ENCODE data around the gene DPYSL4.

The DPYSL4 gene

DNA sequence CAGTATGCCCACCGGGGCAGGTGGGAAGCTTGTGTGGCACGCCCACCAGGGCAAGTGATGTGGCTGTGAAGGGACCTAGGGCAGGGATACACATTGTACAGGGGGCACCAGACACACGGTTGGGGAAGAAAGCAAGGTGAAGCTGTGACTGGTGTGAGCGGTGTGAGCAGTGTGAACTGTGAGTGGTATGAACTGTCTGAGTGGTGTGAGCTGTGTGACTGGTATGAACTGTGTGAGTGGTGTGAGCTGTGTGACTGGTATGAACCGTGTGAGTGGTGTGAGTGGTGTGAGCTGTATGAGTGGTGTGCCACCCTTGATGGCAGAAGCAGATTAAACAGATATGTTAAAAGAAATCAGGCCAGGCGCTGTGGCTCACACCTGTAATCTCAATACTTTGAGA lies 48.1 kb downstream of the DPYSL4 start:
- Histone ChIP-seq H3K27ac (no peak overlapping the region), H3K4me3 (no peak overlapping the region)
- no peak for DNase-seq (ENCODE audit: low spot score)
- TF ChIP-seq, protein P1, sequence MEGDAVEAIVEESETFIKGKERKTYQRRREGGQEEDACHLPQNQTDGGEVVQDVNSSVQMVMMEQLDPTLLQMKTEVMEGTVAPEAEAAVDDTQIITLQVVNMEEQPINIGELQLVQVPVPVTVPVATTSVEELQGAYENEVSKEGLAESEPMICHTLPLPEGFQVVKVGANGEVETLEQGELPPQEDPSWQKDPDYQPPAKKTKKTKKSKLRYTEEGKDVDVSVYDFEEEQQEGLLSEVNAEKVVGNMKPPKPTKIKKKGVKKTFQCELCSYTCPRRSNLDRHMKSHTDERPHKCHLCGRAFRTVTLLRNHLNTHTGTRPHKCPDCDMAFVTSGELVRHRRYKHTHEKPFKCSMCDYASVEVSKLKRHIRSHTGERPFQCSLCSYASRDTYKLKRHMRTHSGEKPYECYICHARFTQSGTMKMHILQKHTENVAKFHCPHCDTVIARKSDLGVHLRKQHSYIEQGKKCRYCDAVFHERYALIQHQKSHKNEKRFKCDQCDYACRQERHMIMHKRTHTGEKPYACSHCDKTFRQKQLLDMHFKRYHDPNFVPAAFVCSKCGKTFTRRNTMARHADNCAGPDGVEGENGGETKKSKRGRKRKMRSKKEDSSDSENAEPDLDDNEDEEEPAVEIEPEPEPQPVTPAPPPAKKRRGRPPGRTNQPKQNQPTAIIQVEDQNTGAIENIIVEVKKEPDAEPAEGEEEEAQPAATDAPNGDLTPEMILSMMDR (IDR thresholded peaks at IDR 0.05): no peak

DNA sequence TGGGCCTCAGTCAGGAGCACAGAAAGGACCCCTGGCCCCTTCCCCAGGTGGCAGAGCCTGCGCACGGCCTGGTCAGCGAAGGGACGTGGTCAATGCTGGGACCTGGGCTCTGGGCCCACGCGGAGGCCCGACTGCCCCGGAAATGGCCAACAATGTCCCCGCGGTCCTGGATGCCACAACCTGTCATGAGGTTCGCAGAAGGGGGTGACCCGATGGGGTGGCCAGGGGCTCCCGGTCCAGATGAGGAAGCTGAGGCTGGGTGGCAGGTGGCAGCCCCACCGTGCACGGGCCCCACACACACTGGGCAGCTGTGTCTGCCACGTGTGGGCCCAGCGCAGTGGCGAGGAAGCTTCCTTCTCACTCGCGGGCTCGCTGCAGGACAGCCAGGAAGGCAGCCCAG lies 49.4 kb downstream of the DPYSL4 start:
- DNase-seq (ENCODE audit: low spot score): no peak
- TF ChIP-seq, protein P1 (IDR thresholded peaks at IDR 0.05): no peak
- no peak overlapping the region for H3K4me3 ChIP-seq
- H3K27ac ChIP-seq: no peak overlapping the region

DNA sequence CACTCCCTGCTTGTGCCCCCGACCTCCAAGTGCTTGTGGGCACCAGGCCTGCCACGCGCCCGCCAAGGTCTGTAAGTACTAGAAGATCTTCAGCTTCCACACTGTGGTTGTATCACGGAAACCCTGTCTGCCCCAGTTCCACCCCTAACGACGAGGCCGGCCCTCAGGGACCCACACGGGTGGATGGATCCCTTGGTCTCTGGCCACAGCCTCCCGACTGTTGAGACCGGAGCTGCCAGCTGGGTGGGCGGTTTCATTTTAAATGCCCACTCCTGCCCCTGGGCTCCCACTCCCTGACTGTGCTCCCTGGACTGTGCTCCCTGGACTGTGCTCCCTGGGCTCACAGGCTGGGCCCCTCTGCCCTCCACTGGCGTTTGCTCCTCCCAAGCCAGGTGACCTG lies 50.1 kb downstream of the DPYSL4 start:
- TF ChIP-seq, protein P1 (IDR thresholded peaks at IDR 0.05): no peak
- no peak for DNase-seq (ENCODE audit: low spot score)
- H3K27ac ChIP-seq: no peak overlapping the region
- H3K4me3 ChIP-seq: no peak overlapping the region

DNA sequence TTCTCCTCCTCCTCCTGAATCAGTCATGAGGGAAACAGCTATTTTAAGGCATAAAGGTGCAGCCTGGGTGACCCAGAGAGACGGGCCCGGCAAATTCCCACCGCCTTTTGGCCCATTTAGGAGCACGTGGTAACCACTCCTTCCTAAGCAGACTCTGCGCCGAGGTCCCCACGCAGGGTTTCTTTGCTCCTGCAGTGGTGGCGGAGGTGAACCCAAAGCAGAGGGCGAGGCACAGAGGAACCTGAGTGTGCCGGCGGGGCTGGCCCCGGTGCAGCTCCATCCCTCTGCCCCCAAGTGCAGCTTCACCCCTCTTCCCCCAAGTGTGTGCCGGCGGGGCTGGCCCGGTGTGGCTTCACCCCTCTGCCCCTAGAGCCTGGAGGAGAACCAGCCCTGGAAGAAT lies 50.6 kb downstream of the DPYSL4 start:
- TF ChIP-seq, protein P1 (IDR thresholded peaks at IDR 0.05): no peak
- DNase-seq (ENCODE audit: low spot score): no peak
- H3K4me3 ChIP-seq: no peak overlapping the region

DNA sequence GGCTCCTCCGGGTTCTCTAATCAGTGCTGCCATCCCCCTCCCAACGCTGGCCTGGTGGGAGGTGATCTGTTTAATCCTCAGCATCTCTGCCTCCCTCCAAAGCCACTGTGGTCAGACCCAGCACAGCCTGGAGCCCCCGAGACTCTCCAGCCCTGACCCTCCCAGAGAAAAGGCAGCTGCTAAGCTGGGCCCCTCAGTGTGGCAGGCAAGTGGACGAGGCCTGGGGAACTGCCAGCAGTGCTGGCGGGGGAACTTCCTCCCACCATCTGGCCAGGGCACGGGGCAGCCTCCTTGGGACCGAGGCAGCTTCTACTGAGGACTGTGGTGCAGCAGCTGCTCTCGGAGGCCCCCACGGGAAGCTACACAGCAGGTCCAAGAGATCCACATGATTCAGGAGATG lies 51.1 kb downstream of the DPYSL4 start:
- Histone ChIP-seq H3K27ac (no peak overlapping the region), H3K4me3 (no peak overlapping the region)
- no peak for DNase-seq (ENCODE audit: low spot score)
- TF ChIP-seq, protein P1 (IDR thresholded peaks at IDR 0.05): no peak

More for the DNA sequence above, 50.6 kb downstream of the DPYSL4 start:
- no peak overlapping the region for H3K27ac ChIP-seq

DNA sequence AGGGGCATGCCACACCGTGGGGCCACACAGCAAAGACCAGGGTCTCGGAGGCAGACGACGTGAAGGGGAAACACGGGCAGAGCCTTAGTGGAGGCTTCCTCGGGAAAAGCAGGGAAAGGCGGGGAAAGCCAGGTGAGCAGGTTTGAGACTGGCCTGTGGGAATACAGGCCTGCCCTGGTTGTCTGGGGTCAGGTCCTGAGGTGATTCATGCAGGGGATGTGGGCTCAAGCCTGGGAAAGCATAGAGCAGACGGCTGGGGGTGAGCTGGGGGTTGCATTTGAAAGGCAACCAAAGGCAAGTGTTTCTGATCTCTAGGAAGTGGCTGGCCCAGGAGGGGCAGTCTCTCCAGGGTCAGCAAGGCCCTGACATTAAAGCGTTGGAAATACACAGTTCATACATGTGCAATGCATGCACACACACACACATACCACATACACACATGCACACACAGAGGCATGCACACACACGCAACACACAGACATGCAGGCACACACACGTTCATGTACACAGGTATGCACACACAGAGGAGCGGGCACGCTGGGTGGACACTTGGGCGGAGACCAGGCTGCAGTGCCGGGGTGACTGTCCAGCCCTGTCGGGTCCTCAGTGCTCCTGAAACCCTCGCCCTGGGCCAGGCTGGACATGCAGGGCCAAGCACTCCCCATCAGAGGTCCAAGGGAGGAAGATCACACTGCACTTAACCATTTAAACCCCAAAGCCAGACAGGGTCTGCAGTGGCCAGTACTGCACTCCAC lies 51.8 kb downstream of the DPYSL4 start:
- TF ChIP-seq, protein P1 (IDR thresholded peaks at IDR 0.05): no peak
- no peak for DNase-seq (ENCODE audit: low spot score)
- no peak overlapping the region for H3K27ac ChIP-seq
- H3K4me3 ChIP-seq: no peak overlapping the region
